GM23248 (cell line): ENCODE measurements around the gene CCHCR1. TPM values are rescaled to one million over a fixed set of nuclear protein-coding genes. Genes with fewer than 3 reads are reported as not detected.
"Not testable (repeated sequence)": the region's sequence is repeated elsewhere in the genome, so short reads cannot be mapped to it uniquely, and the experiment has no call there.

ENCODE experiments used
- DNase-seq: peaks from one replicate; pipeline ENCODE4 v3.0.0-alpha.2; 2015
- H2AFZ ChIP-seq: fragments of 200-600 bp; sonication (generic); 2 replicates; pipeline ENCODE4 v1.6.1; 2016; ENCODE audit warnings: antibody characterized with exemption
- H3F3A ChIP-seq: fragments of 200-600 bp; sonication (generic); 2 replicates; pipeline ENCODE4 v1.6.1; 2016; ENCODE audit warnings: mild to moderate bottlenecking, antibody characterized with exemption, mixed run types; ENCODE audit not compliant: insufficient read depth
- H3K27ac ChIP-seq: fragments of 200-600 bp; sonication (generic); 2 replicates; pipeline ENCODE4 v1.5.1; 2016; ENCODE audit warnings: mild to moderate bottlenecking
- H3K27me3 ChIP-seq: fragments of 200-600 bp; sonication (generic); replicated peaks from 2 replicates; pipeline ENCODE4 v1.6.1; 2016; ENCODE audit warnings: mild to moderate bottlenecking; ENCODE audit not compliant: insufficient read depth
- H3K36me3 ChIP-seq: fragments of 200-600 bp; sonication (generic); 2 replicates; pipeline ENCODE4 v1.6.1; 2016; ENCODE audit warnings: low read depth, mild to moderate bottlenecking
- H3K4me1 ChIP-seq: fragments of 200-600 bp; sonication (generic); 2 replicates; pipeline ENCODE4 v1.6.1; 2016; ENCODE audit warnings: mild to moderate bottlenecking; ENCODE audit not compliant: insufficient read depth
- H3K4me2 ChIP-seq: fragments of 200-600 bp; sonication (generic); one replicate; pipeline ENCODE4 v1.6.1; 2016; ENCODE audit warnings: mild to moderate bottlenecking; ENCODE audit not compliant: unreplicated experiment
- H3K4me3 ChIP-seq: fragments of 200-600 bp; sonication (generic); 2 replicates; pipeline ENCODE4 v1.5.1; 2016; ENCODE audit warnings: mild to moderate bottlenecking
- H3K79me2 ChIP-seq: fragments of 200-600 bp; sonication (generic); 2 replicates; pipeline ENCODE4 v1.6.1; 2016; ENCODE audit warnings: mild to moderate bottlenecking; ENCODE audit not compliant: insufficient read depth
- H3K9ac ChIP-seq: fragments of 200-600 bp; sonication (generic); 2 replicates; pipeline ENCODE4 v1.6.1; 2016; ENCODE audit warnings: mild to moderate bottlenecking
- H3K9me2 ChIP-seq: fragments of 200-600 bp; sonication (generic); 2 replicates; pipeline ENCODE4 v1.6.1; 2016; ENCODE audit warnings: mixed run types, mild to moderate bottlenecking, moderate library complexity; ENCODE audit not compliant: insufficient read depth
- H3K9me3 ChIP-seq: fragments of 200-600 bp; sonication (generic); one replicate; pipeline ENCODE4 v1.6.1; 2017; ENCODE audit warnings: low read depth
- H4K20me1 ChIP-seq: fragments of 200-600 bp; sonication (generic); 2 replicates; pipeline ENCODE4 v1.6.0; 2016; ENCODE audit not compliant: insufficient read depth
- EZH2 ChIP-seq: fragments of 200-600 bp; sonication (generic); IDR thresholded peaks from 2 replicates; pipeline ENCODE4 v1.6.1; 2018; ENCODE audit warnings: antibody characterized with exemption, mild to moderate bottlenecking; ENCODE audit not compliant: insufficient read depth, poor library complexity, severe bottlenecking
- EZH2phosphoT487 ChIP-seq: fragments of 200-600 bp; sonication (generic); IDR thresholded peaks from 2 replicates; pipeline ENCODE4 v1.6.1; 2018; ENCODE audit warnings: antibody characterized with exemption, moderate library complexity, mild to moderate bottlenecking, low read depth; ENCODE audit not compliant: insufficient read depth
- WGBS, 2 experiments: methylation state at CpG; one replicate each; pipeline ENCODE4 v1.1.6; 2015 to 2017; ENCODE audit warnings: low lambda C conversion rate in 2 of 2, low coverage in 1 of 2; ENCODE audit errors: missing lambda C conversion rate in 2 of 2; 5-methylcytosine and 5-hydroxymethylcytosine counted together
- in situ Hi-C: fragments of 300-500 bp; cut with MboI; formaldehyde crosslinking; loops from 2 replicates; pipeline ENCODE4 v1.15.0; 2020
- polyA plus RNA-seq: library from polyadenylated mRNA; unstranded; fragments of >200 nt; fragmentation: Nextera tagmentation; extraction: Ambion mirVana; gene quantifications from 2 replicates; pipeline ENCODE4 v1.2.1, GENCODE V29; 2016
- total RNA-seq: library from RNA; depleted of rRNA; stranded (reverse); fragments of >200 nt; shearing (Covaris generic); gene quantifications from 2 replicates; pipeline ENCODE4 v1.2.3, GENCODE V29; 2014

The CCHCR1 gene
- total and polyA plus RNA-seq, 2 experiments from 2014 or later = 13.2 to 13.5 TPM

- Histone ChIP-seq H3K27ac (no peak overlapping the region), H3K4me1 (no peaks in the 10 kb centered on the region), H3K4me3 (no peak overlapping the region), H3K4me2 (no peak overlapping the region), H3K9me2 (no peaks in the 10 kb centered on the region), H2AFZ (no peak overlapping the region), H3K79me2 (no peaks in the 10 kb centered on the region), H3K9me3 (no peaks in the 10 kb centered on the region), H3F3A (no peaks in the 10 kb centered on the region), H3K27me3 (no peaks in the 10 kb centered on the region), H3K9ac (no peak overlapping the region), H3K36me3 (no peaks in the 10 kb centered on the region), H4K20me1 (no peaks in the 10 kb centered on the region)
- no peak for DNase-seq
- in situ Hi-C loops = loop anchor here (5.0 kb wide), 1 partner anchor 53 kb away; the partner anchor contains the start of gene PSORS1C2
- WGBS, 2 experiments = 74 to 81% methylated on average over 4 of the region's 4 CpGs
- TF ChIP-seq EZH2phosphoT487 (no peak), EZH2 (no peak)
Measured at GRCh38 chr6:31190488-31190887, 32.9 kb upstream of the CCHCR1 start.

GRCh38 chr6:31189223-31189622 lies 31.6 kb upstream of the CCHCR1 start:
- H3K4me1 ChIP-seq, in situ Hi-C loops, H3K36me3 ChIP-seq, H3K79me2 ChIP-seq, H3K9me3 ChIP-seq, DNase-seq, H3K27me3 ChIP-seq, H3K4me2 ChIP-seq, H3K4me3 ChIP-seq, H3F3A ChIP-seq, H3K9ac ChIP-seq, H3K27ac ChIP-seq, H2AFZ ChIP-seq, H4K20me1 ChIP-seq, H3K9me2 ChIP-seq: not testable (repeated sequence)
- WGBS, 2 experiments = 60 to 70% methylated on average over 3 of the region's 3 CpGs

- no peaks in the 10 kb centered on the region for H3K9me2 ChIP-seq
- no peak overlapping the region for H2AFZ ChIP-seq
- H3K4me3 ChIP-seq = no peak overlapping the region
- in situ Hi-C loops = no loop called here
- H3K27me3 ChIP-seq = no peaks in the 10 kb centered on the region
- no peaks in the 10 kb centered on the region for H3F3A ChIP-seq
- no peak for DNase-seq
- H3K27ac ChIP-seq = no peak overlapping the region
- H3K36me3 ChIP-seq = no peaks in the 10 kb centered on the region
- no peak overlapping the region for H3K4me2 ChIP-seq
- no peak for TF ChIP-seq EZH2phosphoT487
- no peak for TF ChIP-seq EZH2
- no peaks in the 10 kb centered on the region for H3K4me1 ChIP-seq
- no peaks in the 10 kb centered on the region for H4K20me1 ChIP-seq
- H3K9ac ChIP-seq = no peak overlapping the region
- H3K9me3 ChIP-seq = no peaks in the 10 kb centered on the region
- 78 to 82% methylated on average over 5 of the region's 5 CpGs for WGBS, 2 experiments
- no peaks in the 10 kb centered on the region for H3K79me2 ChIP-seq
Measured at GRCh38 chr6:31187780-31188194, 30.2 kb upstream of the CCHCR1 start.

GRCh38 chr6:31186052-31186734 lies 28.6 kb upstream of the CCHCR1 start:
- Histone ChIP-seq H4K20me1 (no peaks in the 10 kb centered on the region), H3F3A (no peaks in the 10 kb centered on the region), H3K9me2 (no peaks in the 10 kb centered on the region), H3K27me3 (no peaks in the 10 kb centered on the region), H2AFZ (no peak overlapping the region), H3K36me3 (no peaks in the 10 kb centered on the region), H3K27ac (no peak overlapping the region), H3K9me3 (no peaks in the 10 kb centered on the region), H3K79me2 (no peaks in the 10 kb centered on the region), H3K4me2 (no peak overlapping the region), H3K4me1 (no peaks in the 10 kb centered on the region), H3K4me3 (no peak overlapping the region), H3K9ac (no peak overlapping the region)
- in situ Hi-C loops = no loop called here
- TF ChIP-seq EZH2phosphoT487 (no peak), EZH2 (no peak)
- DNase-seq = no peak
- 80 to 81% methylated on average over 24 of the region's 24 CpGs for WGBS, 2 experiments

GRCh38 chr6:31185695-31186051 lies 28.1 kb upstream of the CCHCR1 start:
- not testable (repeated sequence) for H3K9me3 ChIP-seq

GRCh38 chr6:31183859-31184258 lies 26.3 kb upstream of the CCHCR1 start:
- H2AFZ ChIP-seq, H3K4me1 ChIP-seq, H4K20me1 ChIP-seq, H3K36me3 ChIP-seq, H3K9ac ChIP-seq, H3K27ac ChIP-seq, H3K9me3 ChIP-seq, H3K79me2 ChIP-seq, DNase-seq, H3K9me2 ChIP-seq, H3K4me2 ChIP-seq, H3K4me3 ChIP-seq, H3F3A ChIP-seq, in situ Hi-C loops, H3K27me3 ChIP-seq: not testable (repeated sequence)
- WGBS, 2 experiments = 75 to 77% methylated on average over 6 of the region's 6 CpGs

More at GRCh38 chr6:31185695-31186051, 28.1 kb upstream of the CCHCR1 start:
- DNase-seq, H2AFZ ChIP-seq, H3K4me2 ChIP-seq, H3K79me2 ChIP-seq, H3K27ac ChIP-seq, H3K4me1 ChIP-seq, H3K9ac ChIP-seq, H3K27me3 ChIP-seq, H3F3A ChIP-seq, H3K36me3 ChIP-seq, H3K4me3 ChIP-seq, in situ Hi-C loops, H3K9me2 ChIP-seq, H4K20me1 ChIP-seq: not testable (repeated sequence)
- WGBS, 2 experiments = 93 to 97% methylated on average over 4 of the region's 4 CpGs

- H3F3A ChIP-seq, H2AFZ ChIP-seq, H3K27me3 ChIP-seq, H3K9ac ChIP-seq, H3K4me1 ChIP-seq, H3K4me3 ChIP-seq, H3K9me2 ChIP-seq, H3K4me2 ChIP-seq, H3K9me3 ChIP-seq, H3K36me3 ChIP-seq, H3K79me2 ChIP-seq, H3K27ac ChIP-seq, in situ Hi-C loops, DNase-seq, H4K20me1 ChIP-seq: not testable (repeated sequence)
- WGBS, 2 experiments = 85 to 88% methylated on average over 2 of the region's 2 CpGs
Measured at GRCh38 chr6:31183287-31183686, 25.7 kb upstream of the CCHCR1 start.
